GM19193 (cell line): ENCODE measurements around the gene TRAF1.
A peak's percentile ranks its signal among the peaks of the same experiment; 100 is the strongest.

Source experiments
- POLR2A ChIP-seq: IDR thresholded peaks from 4 replicates; pipeline ENCODE4 v1.6.1; 2011; ENCODE audit not compliant: insufficient read depth, insufficient read length; ENCODE audit errors: extremely low read depth

The TRAF1 gene

GRCh38 chr9:120892748-120893610 is 33.6 kb downstream of the TRAF1 start:
- TF ChIP-seq POLR2A = no peak

DNA sequence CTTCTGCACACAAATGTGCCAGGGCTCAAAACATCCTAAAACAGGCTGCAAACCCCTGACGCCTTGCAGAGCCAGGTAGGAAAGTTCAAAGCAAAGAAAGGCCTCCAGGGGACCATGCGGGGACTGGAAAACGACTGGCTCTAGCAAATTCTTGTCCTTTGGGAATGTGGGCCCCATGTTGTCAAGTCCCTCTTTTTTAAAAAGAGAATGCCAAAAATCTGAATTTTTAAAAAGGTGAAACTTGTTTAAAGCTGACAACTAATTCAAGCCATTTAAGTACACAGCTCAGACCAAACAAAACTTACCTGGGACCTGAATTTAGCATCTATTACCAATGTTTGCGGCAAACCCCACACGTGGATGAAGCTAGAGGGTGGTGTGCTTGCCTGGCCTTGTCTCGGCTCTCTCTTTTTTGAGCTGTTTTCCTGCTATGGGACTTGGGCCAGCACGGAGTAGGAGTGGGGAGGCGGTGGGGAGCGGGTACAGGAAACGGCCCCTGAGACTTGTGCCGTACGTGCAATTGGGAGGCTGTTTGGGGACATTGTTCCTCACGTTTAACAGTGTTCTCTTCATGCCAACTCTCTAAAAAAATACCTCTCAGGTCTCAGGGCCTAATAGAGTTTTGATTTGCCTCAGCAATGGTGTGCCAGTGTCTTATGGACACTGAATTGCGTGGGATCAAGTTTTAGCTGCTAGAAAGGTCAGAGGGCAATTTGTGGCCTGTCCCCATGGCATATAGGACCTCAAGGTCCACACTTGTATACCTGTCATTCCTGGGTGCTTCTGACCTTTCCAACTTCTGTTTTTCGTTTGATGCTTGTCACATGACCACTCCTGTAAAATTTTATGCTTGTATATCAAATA is 34.5 kb downstream of the TRAF1 start:
- TF ChIP-seq POLR2A = no peak

DNA sequence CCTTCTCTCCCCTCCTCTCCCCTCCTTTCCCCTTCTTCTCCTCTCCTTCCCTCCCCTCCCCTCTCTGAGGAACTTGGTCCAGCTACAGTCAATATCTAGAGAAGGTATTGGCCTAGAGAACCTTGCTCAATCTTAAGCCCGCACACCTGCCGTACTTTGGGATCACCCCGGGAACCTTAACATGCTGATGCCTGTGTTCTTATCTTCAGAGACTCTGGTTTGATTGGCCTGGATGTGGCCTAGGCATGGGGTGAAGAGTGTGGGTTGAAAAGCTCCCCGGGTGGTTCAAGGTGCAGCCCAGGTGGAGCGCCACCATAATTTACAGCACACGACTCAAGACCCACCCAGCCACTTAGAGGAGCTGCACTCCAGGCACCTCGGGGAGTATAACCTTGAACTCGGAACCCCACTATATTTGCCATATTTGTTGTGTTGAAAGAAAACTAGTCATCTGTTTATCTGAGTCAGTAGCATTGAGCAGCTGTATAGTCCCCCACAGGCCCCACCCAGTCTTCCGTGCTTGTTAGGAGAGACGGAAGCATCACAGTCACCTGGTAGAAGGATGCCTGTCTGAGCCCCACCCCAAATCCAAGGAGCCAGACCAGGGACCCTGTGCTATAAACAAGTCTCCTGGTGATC is 35.2 kb downstream of the TRAF1 start:
- peak; percentile 4 for TF ChIP-seq POLR2A

DNA sequence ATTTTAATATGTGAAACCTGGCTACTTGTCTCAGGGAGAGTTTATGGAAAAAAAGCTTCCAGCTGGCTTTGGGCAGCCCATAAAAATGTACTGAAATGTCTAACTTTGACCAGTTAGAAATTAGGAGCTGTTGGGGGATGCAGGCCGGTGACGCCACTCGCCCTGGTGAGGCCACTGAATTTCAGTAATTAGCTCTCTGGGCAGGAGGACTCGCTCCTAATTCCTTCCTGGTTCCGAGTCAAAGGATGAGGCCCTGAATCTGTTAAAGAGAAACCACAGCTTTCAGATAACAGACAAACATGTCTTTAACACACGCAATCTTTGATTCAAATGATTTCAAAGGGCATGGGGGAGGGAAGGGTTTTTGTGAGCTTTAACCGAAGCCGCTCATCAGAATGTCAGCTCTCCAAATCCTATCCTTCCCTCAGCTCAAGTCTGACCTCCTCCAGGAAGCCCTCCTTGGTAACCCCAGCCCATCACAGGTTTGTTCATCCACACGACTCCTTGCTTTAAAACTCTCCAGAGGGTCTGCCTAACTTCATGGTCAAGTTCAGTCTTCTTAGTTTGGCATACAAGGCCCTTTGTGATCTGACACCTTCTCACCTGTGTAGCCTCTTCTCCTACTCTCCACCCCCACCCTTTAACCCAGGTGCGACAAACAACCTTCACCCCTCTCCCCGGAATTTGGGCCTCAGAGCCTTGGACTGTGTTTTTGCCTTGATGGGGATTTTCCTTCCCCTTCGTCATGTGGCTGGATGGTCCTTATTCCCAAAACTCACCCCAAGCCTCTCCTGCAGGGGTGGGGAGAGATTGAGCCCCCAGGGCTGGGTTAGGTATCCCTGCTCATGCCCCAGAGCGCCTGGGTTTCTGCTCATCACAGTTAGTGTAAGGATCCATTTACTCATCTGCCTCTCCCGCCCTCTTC is 36.0 kb downstream of the TRAF1 start:
- no peak for TF ChIP-seq POLR2A

GRCh38 chr9:120889606-120890271 is 36.9 kb downstream of the TRAF1 start:
- no peak for TF ChIP-seq POLR2A

GRCh38 chr9:120888626-120889025 is 38.0 kb downstream of the TRAF1 start:
- no peak for TF ChIP-seq POLR2A

DNA sequence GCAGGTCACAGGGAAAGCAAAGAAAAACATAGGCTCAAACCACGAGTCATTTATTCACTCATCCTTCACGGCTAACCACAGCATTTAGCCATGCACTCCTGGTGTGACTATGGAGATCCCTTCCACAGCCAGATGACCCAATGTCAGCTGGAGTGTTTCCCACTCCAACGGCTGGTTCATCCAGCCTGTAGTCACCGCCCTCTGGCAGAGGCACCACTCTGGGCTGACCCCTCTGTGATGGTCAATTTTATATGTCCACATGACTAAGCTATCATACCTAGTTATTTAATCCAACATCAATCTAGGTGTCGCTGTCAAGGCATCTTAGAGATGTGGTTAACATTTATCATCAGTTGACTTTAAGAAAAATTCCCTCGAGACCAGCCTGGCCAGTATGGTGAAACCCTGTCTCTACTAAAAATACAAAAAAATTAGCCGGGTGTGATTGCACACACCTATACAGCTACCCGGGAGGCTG is 40.1 kb downstream of the TRAF1 start:
- no peak for TF ChIP-seq POLR2A

DNA sequence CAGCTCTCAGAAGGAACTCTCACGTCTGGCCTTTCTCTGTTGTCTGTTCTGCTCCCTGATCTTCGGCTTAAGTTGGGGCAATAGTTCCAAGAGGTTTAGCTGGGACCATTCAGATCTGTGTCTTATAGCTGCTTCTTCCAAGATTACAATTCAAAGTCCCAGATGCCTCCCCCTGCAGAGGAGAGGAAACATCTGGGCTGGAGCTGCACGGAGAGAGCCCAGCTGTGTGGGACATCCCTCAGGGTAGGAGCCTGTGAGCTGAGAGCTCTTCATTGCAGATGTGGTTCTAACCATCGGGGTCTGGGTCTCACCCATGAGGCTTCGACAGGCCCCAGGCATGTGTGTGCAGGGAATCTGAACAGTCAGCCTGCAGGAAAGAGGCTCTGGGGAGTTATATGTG is 40.6 kb downstream of the TRAF1 start:
- no peak for TF ChIP-seq POLR2A

DNA sequence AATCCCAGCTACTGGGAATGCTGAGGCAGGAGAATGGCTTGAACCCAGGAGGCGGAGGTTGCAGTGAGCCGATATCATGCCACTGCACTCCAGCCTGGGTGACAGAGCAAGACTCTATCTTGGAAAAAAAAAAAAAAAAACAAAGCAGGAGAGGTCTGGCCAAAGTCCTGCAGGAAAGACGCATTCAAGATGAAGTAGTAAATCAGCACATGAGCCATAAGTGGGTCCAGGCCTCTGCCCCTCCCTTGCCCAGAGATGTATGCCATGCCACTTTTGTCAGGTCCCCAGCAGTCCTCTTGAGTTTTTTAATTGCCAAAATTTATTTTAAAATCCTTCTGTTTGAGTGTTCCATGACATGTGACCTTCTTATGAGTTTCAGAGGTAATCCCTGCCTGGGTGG is 41.1 kb downstream of the TRAF1 start:
- no peak for TF ChIP-seq POLR2A

GRCh38 chr9:120883608-120883996 is 43.0 kb downstream of the TRAF1 start:
- no peak for TF ChIP-seq POLR2A

GRCh38 chr9:120882935-120883607 is 43.5 kb downstream of the TRAF1 start:
- TF ChIP-seq POLR2A = no peak

DNA sequence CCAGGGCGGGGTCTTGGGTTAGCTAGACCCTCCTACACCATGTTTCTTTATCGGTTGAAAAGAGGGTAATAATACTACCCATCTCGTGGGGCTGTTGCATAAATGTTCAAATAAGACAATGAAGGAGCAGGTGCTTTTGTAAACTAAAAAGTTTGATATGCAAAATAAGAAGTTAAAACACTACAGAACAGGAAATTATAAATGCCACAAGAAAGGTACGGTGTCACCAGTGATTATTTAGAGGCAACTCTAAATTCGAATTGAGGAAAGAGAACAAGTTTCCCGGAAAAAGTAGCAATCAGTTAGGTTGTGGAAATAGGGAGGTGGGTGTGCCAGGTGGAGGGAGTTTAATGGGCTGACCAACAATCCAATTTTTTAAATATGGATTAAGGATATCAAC is 47.1 kb downstream of the TRAF1 start:
- no peak for TF ChIP-seq POLR2A

DNA sequence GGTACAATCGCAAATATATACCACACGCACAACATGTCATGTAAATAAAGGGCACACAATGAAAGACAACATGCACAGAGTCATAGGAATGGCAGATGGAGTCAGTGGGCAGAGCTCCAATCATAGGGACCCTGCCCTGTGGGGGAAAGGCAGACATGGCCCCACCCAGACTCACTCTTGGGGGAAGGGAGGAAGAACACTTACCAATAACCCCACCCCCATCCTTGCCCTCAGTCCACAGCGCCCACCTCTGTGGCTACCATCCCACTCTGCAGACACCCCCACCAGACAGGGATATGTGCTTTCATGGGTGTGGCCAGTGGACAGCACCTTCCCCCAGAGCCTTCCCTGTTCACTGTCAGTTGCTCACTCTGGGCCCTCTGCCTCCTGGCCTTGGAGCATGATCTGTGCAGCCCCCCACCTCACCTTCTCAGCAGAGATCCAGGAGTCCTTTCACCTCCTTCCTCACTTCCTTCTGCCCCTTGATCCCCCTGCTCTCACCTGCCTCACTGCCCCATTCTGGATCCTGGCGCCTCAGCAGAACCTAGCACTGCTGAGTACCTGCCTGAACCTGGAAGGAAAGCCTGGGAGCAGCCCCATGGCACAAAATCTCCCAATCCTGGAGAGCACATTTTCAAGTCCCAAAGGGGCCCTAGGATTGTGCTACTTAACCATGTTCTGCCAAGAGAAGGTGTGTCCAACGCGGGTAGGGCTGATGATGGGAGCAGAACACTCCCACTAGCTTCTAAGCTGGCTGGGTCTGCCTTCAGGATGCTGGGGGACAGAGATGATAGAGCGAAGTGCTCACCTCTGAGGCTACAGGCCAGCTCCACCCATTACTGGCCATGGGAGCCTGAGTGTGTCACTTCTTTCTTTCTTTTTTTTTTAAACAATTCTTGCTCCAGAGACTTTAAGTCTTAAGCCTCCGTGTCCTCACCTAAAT is 48.1 kb downstream of the TRAF1 start:
- peak; percentile 35 for TF ChIP-seq POLR2A
